ENCODE data around the gene FAM193B.

FAM193B gene

GRCh38 chr5:177520271-177520670 is 34.1 kb downstream of the FAM193B start:
- no peak for DNase-seq
- no peak overlapping the region for H3K14ac ChIP-seq (ENCODE audit: low read length)
- no peak overlapping the region for H4K8ac ChIP-seq (ENCODE audit: low read depth, low read length)
- H3K4me3 ChIP-seq (ENCODE audit: low read depth, low read length): no peak overlapping the region
- H3K4ac ChIP-seq (ENCODE audit: low read depth, low read length): no peak overlapping the region
- no peak overlapping the region for H2BK12ac ChIP-seq (ENCODE audit: low read length)
- no peak overlapping the region for H2AK5ac ChIP-seq (ENCODE audit: low read length)
- no peak overlapping the region for H3K4me2 ChIP-seq (ENCODE audit: low read length)
- H3K79me1 ChIP-seq (ENCODE audit: low read length): peaks cover 6% of the 10 kb centered on the region
- H3K18ac ChIP-seq (ENCODE audit: low read length): no peak overlapping the region
- H3K79me2 ChIP-seq (ENCODE audit: control insufficient read depth, insufficient read depth, low read length, poor library complexity): peaks cover 3% of the 10 kb centered on the region
- peaks cover 4 to 6% of the 10 kb centered on the region in 2 experiments for H3K4me1 ChIP-seq (ENCODE audit: control insufficient read depth in 1 of 2, insufficient read depth in 2 of 2, low read length in 2 of 2)
- no peak overlapping the region for H4K12ac ChIP-seq (ENCODE audit: low read depth, low read length)
- no peak overlapping the region for H2AFZ ChIP-seq (ENCODE audit: insufficient read depth, low read length, poor library complexity)
- H2BK120ac ChIP-seq (ENCODE audit: insufficient read depth, low read length, poor library complexity): no peak overlapping the region
- peaks cover 54 to 57% of the 10 kb centered on the region in 2 experiments for H3K36me3 ChIP-seq (ENCODE audit: control insufficient read depth in 1 of 2, insufficient read depth in 2 of 2, low read length in 2 of 2)
- no peak overlapping the region for H3K9ac ChIP-seq (ENCODE audit: low read length)
- no peaks in the 10 kb centered on the region for H3K27me3 ChIP-seq (ENCODE audit: insufficient read depth, low read length)
- WGBS (ENCODE audit: extremely low coverage, insufficient coverage, insufficient read length): no CpG with 5 or more reads among the region's 3 CpGs
- no peak overlapping the region for H3K27ac ChIP-seq (ENCODE audit: low read depth, low read length)
- H4K91ac ChIP-seq (ENCODE audit: low read depth, low read length): no peak overlapping the region
- H3K9me3 ChIP-seq (ENCODE audit: insufficient read depth, low read depth, low read length): peaks cover 3% of the 10 kb centered on the region
- H3K23ac ChIP-seq (ENCODE audit: low read length): no peak overlapping the region
- H2BK5ac ChIP-seq (ENCODE audit: low read depth, low read length, poor library complexity): no peak overlapping the region

- Histone ChIP-seq H2AK5ac (ENCODE audit: low read length) (no peak overlapping the region), H3K9ac (ENCODE audit: low read length) (no peak overlapping the region), H4K8ac (ENCODE audit: low read depth, low read length) (no peak overlapping the region), H3K4ac (ENCODE audit: low read depth, low read length) (no peak overlapping the region), H3K79me2 (ENCODE audit: control insufficient read depth, insufficient read depth, low read length, poor library complexity) (peaks cover 3% of the 10 kb centered on the region), H3K4me2 (ENCODE audit: low read length) (no peak overlapping the region), H3K27ac (ENCODE audit: low read depth, low read length) (no peak overlapping the region), H4K12ac (ENCODE audit: low read depth, low read length) (no peak overlapping the region), H3K27me3 (ENCODE audit: insufficient read depth, low read length) (no peaks in the 10 kb centered on the region), H3K23ac (ENCODE audit: low read length) (no peak overlapping the region), H3K18ac (ENCODE audit: low read length) (no peak overlapping the region), H2AFZ (ENCODE audit: insufficient read depth, low read length, poor library complexity) (no peak overlapping the region), H2BK5ac (ENCODE audit: low read depth, low read length, poor library complexity) (no peak overlapping the region), H3K14ac (ENCODE audit: low read length) (no peak overlapping the region), H3K36me3 (ENCODE audit: control insufficient read depth in 1 of 2, insufficient read depth in 2 of 2, low read length in 2 of 2) (peaks cover 52 to 57% of the 10 kb centered on the region in 2 experiments), H3K79me1 (ENCODE audit: low read length) (peaks cover 6% of the 10 kb centered on the region), H3K4me1 (ENCODE audit: control insufficient read depth in 1 of 2, insufficient read depth in 2 of 2, low read length in 2 of 2) (peaks cover 4 to 6% of the 10 kb centered on the region in 2 experiments), H4K91ac (ENCODE audit: low read depth, low read length) (no peak overlapping the region), H2BK120ac (ENCODE audit: insufficient read depth, low read length, poor library complexity) (no peak overlapping the region), H3K4me3 (ENCODE audit: low read depth, low read length) (no peak overlapping the region), H2BK12ac (ENCODE audit: low read length) (no peak overlapping the region), H3K9me3 (ENCODE audit: insufficient read depth, low read depth, low read length) (peaks cover 3% of the 10 kb centered on the region)
- WGBS (ENCODE audit: extremely low coverage, insufficient coverage, insufficient read length): no CpG with 5 or more reads among the region's 13 CpGs
- no peak for DNase-seq
Measured at GRCh38 chr5:177519463-177520235, 34.7 kb downstream of the FAM193B start.

- Histone ChIP-seq H3K79me2 (ENCODE audit: control insufficient read depth, insufficient read depth, low read length, poor library complexity) (peaks cover 3% of the 10 kb centered on the region), H2BK120ac (ENCODE audit: insufficient read depth, low read length, poor library complexity) (no peak within 1 kb of the TSS), H4K12ac (ENCODE audit: low read depth, low read length) (peak within 1 kb of the TSS; percentile 65), H2BK5ac (ENCODE audit: low read depth, low read length, poor library complexity) (no peak within 1 kb of the TSS), H3K27me3 (ENCODE audit: insufficient read depth, low read length) (no peaks in the 10 kb centered on the region), H2AK5ac (ENCODE audit: low read length) (peak within 1 kb of the TSS; percentile 14), H3K4me1 (ENCODE audit: control insufficient read depth in 1 of 2, insufficient read depth in 2 of 2, low read length in 2 of 2) (peaks cover 4 to 6% of the 10 kb centered on the region in 2 experiments), H3K4me3 (ENCODE audit: low read depth, low read length) (peak within 1 kb of the TSS; percentile 99), H3K36me3 (ENCODE audit: control insufficient read depth in 1 of 2, insufficient read depth in 2 of 2, low read length in 2 of 2) (peaks cover 63 to 68% of the 10 kb centered on the region in 2 experiments), H2BK12ac (ENCODE audit: low read length) (no peak within 1 kb of the TSS), H3K9me3 (ENCODE audit: insufficient read depth, low read depth, low read length) (no peaks in the 10 kb centered on the region), H3K18ac (ENCODE audit: low read length) (peak within 1 kb of the TSS; percentile 73), H4K8ac (ENCODE audit: low read depth, low read length) (peak within 1 kb of the TSS; percentile 86), H3K4ac (ENCODE audit: low read depth, low read length) (peak within 1 kb of the TSS; percentile 37), H2AFZ (ENCODE audit: insufficient read depth, low read length, poor library complexity) (peak within 1 kb of the TSS; percentile 84), H3K23ac (ENCODE audit: low read length) (no peak within 1 kb of the TSS), H3K14ac (ENCODE audit: low read length) (peak within 1 kb of the TSS; percentile 84), H3K27ac (ENCODE audit: low read depth, low read length) (peak within 1 kb of the TSS; percentile 36), H3K79me1 (ENCODE audit: low read length) (peaks cover 6% of the 10 kb centered on the region), H4K91ac (ENCODE audit: low read depth, low read length) (peak within 1 kb of the TSS; percentile 43), H3K4me2 (ENCODE audit: low read length) (peak within 1 kb of the TSS; percentile 85), H3K9ac (ENCODE audit: low read length) (peak within 1 kb of the TSS; percentile 96)
- DNase-seq: peak; percentile 98 to 99
- WGBS (ENCODE audit: extremely low coverage, insufficient coverage, insufficient read length): no CpG with 5 or more reads among the region's 96 CpGs
Measured at GRCh38 chr5:177516601-177517568, 37.5 kb downstream of the FAM193B start, which contains the start of gene DDX41. DDX41 (minus strand) TSS chr5:177516961; CDS start chr5:177516945, 16 bp downstream.

GRCh38 chr5:177515580-177515979 is 38.8 kb downstream of the FAM193B start:
- Histone ChIP-seq H3K27me3 (ENCODE audit: insufficient read depth, low read length) (no peaks in the 10 kb centered on the region), H4K91ac (ENCODE audit: low read depth, low read length) (no peak overlapping the region), H3K14ac (ENCODE audit: low read length) (no peak overlapping the region), H3K79me1 (ENCODE audit: low read length) (peaks cover 6% of the 10 kb centered on the region), H3K4me1 (ENCODE audit: control insufficient read depth in 1 of 2, insufficient read depth in 2 of 2, low read length in 2 of 2) (peaks cover 4 to 6% of the 10 kb centered on the region in 2 experiments), H4K8ac (ENCODE audit: low read depth, low read length) (no peak overlapping the region), H3K4me2 (ENCODE audit: low read length) (peak overlapping the region; percentile 85), H2AFZ (ENCODE audit: insufficient read depth, low read length, poor library complexity) (no peak overlapping the region), H3K4ac (ENCODE audit: low read depth, low read length) (no peak overlapping the region), H2BK120ac (ENCODE audit: insufficient read depth, low read length, poor library complexity) (no peak overlapping the region), H3K36me3 (ENCODE audit: control insufficient read depth in 1 of 2, insufficient read depth in 2 of 2, low read length in 2 of 2) (peaks cover 63 to 68% of the 10 kb centered on the region in 2 experiments), H3K4me3 (ENCODE audit: low read depth, low read length) (no peak overlapping the region), H3K27ac (ENCODE audit: low read depth, low read length) (no peak overlapping the region), H3K9me3 (ENCODE audit: insufficient read depth, low read depth, low read length) (no peaks in the 10 kb centered on the region), H2AK5ac (ENCODE audit: low read length) (no peak overlapping the region), H3K23ac (ENCODE audit: low read length) (no peak overlapping the region), H3K9ac (ENCODE audit: low read length) (no peak overlapping the region), H3K18ac (ENCODE audit: low read length) (no peak overlapping the region), H2BK5ac (ENCODE audit: low read depth, low read length, poor library complexity) (no peak overlapping the region), H4K12ac (ENCODE audit: low read depth, low read length) (no peak overlapping the region), H3K79me2 (ENCODE audit: control insufficient read depth, insufficient read depth, low read length, poor library complexity) (peaks cover 3% of the 10 kb centered on the region), H2BK12ac (ENCODE audit: low read length) (no peak overlapping the region)
- WGBS (ENCODE audit: extremely low coverage, insufficient coverage, insufficient read length): no CpG with 5 or more reads among the region's 7 CpGs
- no peak for DNase-seq
